ENCODE data around the gene TOX3. TPM values are rescaled to one million over a fixed set of nuclear protein-coding genes. Genes with fewer than 3 reads are reported as not detected.

The TOX3 gene
- total RNA-seq (not detected), polyA plus RNA-seq (not detected)

GRCh38 chr16:52547004-52547833 is at the start of gene TOX3:
Gene TOX3, minus strand, starts transcription at chr16:52547143. Its CDS starts 420 bp downstream, at chr16:52546723.
- DNase-seq (no peak), ATAC-seq (ENCODE audit: low read depth in 2 of 2) (no peak)
- no peak within 1 kb of the TSS for H3K27ac Mint-ChIP-seq
- H3K27me3 Mint-ChIP-seq, result peaks cover 43% of the 10 kb centered on the region
- H3K4me1 Mint-ChIP-seq, result peaks cover 0 to 4% (median under 1%) of the 10 kb centered on the region in 4 donors
- H3K36me3 Mint-ChIP-seq, result no peaks in the 10 kb centered on the region
- Histone ChIP-seq H3K36me3 (ENCODE audit: control insufficient read depth, insufficient read depth, low read length) (no peaks in the 10 kb centered on the region), H3K4me1 (ENCODE audit: control insufficient read depth, insufficient read depth, low read length, poor library complexity, severe bottlenecking) (no peaks in the 10 kb centered on the region), H3K27ac (ENCODE audit: insufficient read depth, low read length, poor library complexity, severe bottlenecking) (no peak within 1 kb of the TSS), H3K27me3 (ENCODE audit: control insufficient read depth, insufficient read depth, low read length) (peaks cover 9% of the 10 kb centered on the region), H3K9me3 (ENCODE audit: control insufficient read depth in 2 of 2, low read length in 2 of 2) (no peaks in the 10 kb centered on the region), H3K4me3 (ENCODE audit: low read depth, low read length) (no peak within 1 kb of the TSS)
- H3K4me3 Mint-ChIP-seq, result no peak within 1 kb of the TSS
- H3K9me3 Mint-ChIP-seq, result peaks cover 0 to 9% (median 0%) of the 10 kb centered on the region in 7 donors

DNA sequence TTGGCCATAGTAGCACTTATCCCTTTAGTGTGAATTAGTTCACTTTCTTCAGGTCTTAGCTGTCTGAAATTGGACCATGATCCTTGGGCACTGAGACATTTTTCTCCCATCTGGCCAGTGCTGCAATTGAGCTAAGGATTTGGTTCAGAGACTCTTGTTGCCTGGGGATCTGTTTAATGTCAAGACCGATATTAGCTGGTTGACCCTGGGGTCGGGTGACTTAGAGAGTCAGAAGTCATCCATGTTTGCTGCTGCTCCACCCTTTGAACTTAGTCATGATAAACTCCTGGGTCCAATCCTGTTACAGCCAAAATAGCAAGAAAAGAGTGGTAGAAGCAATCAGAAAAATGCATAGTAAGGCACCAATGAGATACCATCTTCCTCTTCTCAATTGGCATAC is 45.8 kb upstream of the TOX3 start:
- Mint-ChIP-seq H3K27ac (no peak overlapping the region), H3K27me3 (no peaks in the 10 kb centered on the region), H3K4me1 (no peaks in the 10 kb centered on the region), H3K9me3 (peaks cover 0 to 5% (median 1%) of the 10 kb centered on the region in 7 donors), H3K36me3 (no peaks in the 10 kb centered on the region), H3K4me3 (no peak overlapping the region)
- Histone ChIP-seq H3K9me3 (ENCODE audit: control insufficient read depth in 2 of 2, low read length in 2 of 2) (no peaks in the 10 kb centered on the region), H3K4me1 (ENCODE audit: control insufficient read depth, insufficient read depth, low read length, poor library complexity, severe bottlenecking) (no peaks in the 10 kb centered on the region), H3K36me3 (ENCODE audit: control insufficient read depth, insufficient read depth, low read length) (no peaks in the 10 kb centered on the region), H3K27me3 (ENCODE audit: control insufficient read depth, insufficient read depth, low read length) (no peaks in the 10 kb centered on the region), H3K4me3 (ENCODE audit: low read depth, low read length) (no peak overlapping the region), H3K27ac (ENCODE audit: insufficient read depth, low read length, poor library complexity, severe bottlenecking) (no peak overlapping the region)
- DNase-seq (no peak), ATAC-seq (ENCODE audit: low read depth in 2 of 2) (no peak)

DNA sequence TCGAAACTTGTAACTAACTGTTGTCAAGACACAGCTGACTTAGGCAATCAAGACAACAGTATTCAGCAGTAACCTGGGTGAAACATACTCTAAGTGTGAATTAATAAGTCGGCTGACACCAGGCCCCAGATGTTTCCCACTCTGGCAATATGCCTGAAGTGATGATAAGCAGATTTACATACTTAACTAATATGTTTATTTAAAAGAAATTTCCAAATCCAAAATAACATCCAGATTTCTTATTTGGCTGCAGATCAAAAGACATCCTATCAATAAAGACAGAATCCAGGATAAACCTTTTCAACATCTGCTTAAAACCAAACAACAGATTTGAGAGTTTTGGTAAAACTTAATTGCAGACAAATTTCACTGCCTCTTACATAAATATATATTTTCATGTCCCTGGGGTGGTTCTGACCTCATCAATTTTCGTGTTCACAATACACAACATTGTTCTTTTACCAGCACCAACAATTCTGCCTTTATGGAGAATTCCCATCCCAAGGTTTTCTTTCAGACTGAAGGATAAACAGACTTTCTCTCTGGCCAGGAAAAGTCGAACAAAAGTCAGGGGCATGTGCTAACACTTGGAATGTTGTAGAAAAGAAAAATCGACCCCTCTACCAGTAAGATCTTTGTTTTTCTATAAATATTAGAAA is 45.1 kb upstream of the TOX3 start:
- no peaks in the 10 kb centered on the region for H3K27me3 Mint-ChIP-seq
- Histone ChIP-seq H3K27ac (ENCODE audit: insufficient read depth, low read length, poor library complexity, severe bottlenecking) (no peak overlapping the region), H3K9me3 (ENCODE audit: control insufficient read depth in 2 of 2, low read length in 2 of 2) (no peaks in the 10 kb centered on the region), H3K27me3 (ENCODE audit: control insufficient read depth, insufficient read depth, low read length) (no peaks in the 10 kb centered on the region), H3K4me1 (ENCODE audit: control insufficient read depth, insufficient read depth, low read length, poor library complexity, severe bottlenecking) (no peaks in the 10 kb centered on the region), H3K4me3 (ENCODE audit: low read depth, low read length) (no peak overlapping the region), H3K36me3 (ENCODE audit: control insufficient read depth, insufficient read depth, low read length) (no peaks in the 10 kb centered on the region)
- H3K4me3 Mint-ChIP-seq, result no peak overlapping the region
- no peak overlapping the region for H3K27ac Mint-ChIP-seq
- no peaks in the 10 kb centered on the region for H3K4me1 Mint-ChIP-seq
- H3K9me3 Mint-ChIP-seq, result peaks cover 0 to 5% (median 2%) of the 10 kb centered on the region in 7 donors
- ATAC-seq (ENCODE audit: low read depth in 2 of 2) (no peak), DNase-seq (no peak)
- no peaks in the 10 kb centered on the region for H3K36me3 Mint-ChIP-seq

DNA sequence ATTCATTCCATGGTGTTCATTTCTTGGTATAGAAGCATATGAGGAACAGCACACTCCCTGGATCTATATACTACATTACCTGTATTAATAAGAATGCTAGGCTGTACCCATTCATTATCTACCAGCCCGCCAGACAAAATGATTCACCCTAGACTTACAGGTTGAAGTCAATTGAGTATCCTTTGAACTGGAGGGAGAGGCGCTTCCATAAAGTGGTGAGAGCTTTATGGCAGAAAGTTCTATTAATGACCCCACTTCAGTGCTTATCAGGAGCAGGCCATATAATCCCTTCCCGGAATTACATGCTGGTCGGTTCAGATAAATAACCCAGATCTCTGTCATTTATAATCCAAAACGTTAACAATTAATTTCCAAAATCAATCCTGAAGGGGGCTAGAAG is 44.5 kb upstream of the TOX3 start:
- H3K4me1 ChIP-seq (ENCODE audit: control insufficient read depth, insufficient read depth, low read length, poor library complexity, severe bottlenecking), result no peaks in the 10 kb centered on the region
- H3K4me3 ChIP-seq (ENCODE audit: low read depth, low read length), result no peak overlapping the region
- H3K27ac ChIP-seq (ENCODE audit: insufficient read depth, low read length, poor library complexity, severe bottlenecking), result no peak overlapping the region
- ATAC-seq (ENCODE audit: low read depth in 2 of 2) (no peak), DNase-seq (no peak)
- H3K36me3 Mint-ChIP-seq, result no peaks in the 10 kb centered on the region
- no peaks in the 10 kb centered on the region for H3K27me3 ChIP-seq (ENCODE audit: control insufficient read depth, insufficient read depth, low read length)
- no peaks in the 10 kb centered on the region for H3K9me3 ChIP-seq (ENCODE audit: control insufficient read depth in 2 of 2, low read length in 2 of 2)
- H3K27me3 Mint-ChIP-seq, result no peaks in the 10 kb centered on the region
- H3K4me1 Mint-ChIP-seq, result no peaks in the 10 kb centered on the region
- H3K27ac Mint-ChIP-seq, result no peak overlapping the region
- H3K36me3 ChIP-seq (ENCODE audit: control insufficient read depth, insufficient read depth, low read length), result no peaks in the 10 kb centered on the region
- H3K9me3 Mint-ChIP-seq, result peaks cover 0 to 5% (median 2%) of the 10 kb centered on the region in 7 donors
- no peak overlapping the region for H3K4me3 Mint-ChIP-seq

- Mint-ChIP-seq H3K4me3 (no peak overlapping the region), H3K4me1 (no peaks in the 10 kb centered on the region), H3K36me3 (no peaks in the 10 kb centered on the region), H3K9me3 (peaks cover 0 to 14% (median 4%) of the 10 kb centered on the region in 7 donors), H3K27me3 (peaks cover 4% of the 10 kb centered on the region), H3K27ac (no peak overlapping the region)
- no peaks in the 10 kb centered on the region for H3K9me3 ChIP-seq (ENCODE audit: control insufficient read depth in 2 of 2, low read length in 2 of 2)
- no peak overlapping the region for H3K27ac ChIP-seq (ENCODE audit: insufficient read depth, low read length, poor library complexity, severe bottlenecking)
- no peaks in the 10 kb centered on the region for H3K4me1 ChIP-seq (ENCODE audit: control insufficient read depth, insufficient read depth, low read length, poor library complexity, severe bottlenecking)
- no peak for ATAC-seq (ENCODE audit: low read depth in 2 of 2)
- H3K4me3 ChIP-seq (ENCODE audit: low read depth, low read length), result no peak overlapping the region
- no peak for DNase-seq
- H3K27me3 ChIP-seq (ENCODE audit: control insufficient read depth, insufficient read depth, low read length), result no peaks in the 10 kb centered on the region
- no peaks in the 10 kb centered on the region for H3K36me3 ChIP-seq (ENCODE audit: control insufficient read depth, insufficient read depth, low read length)
Observed at GRCh38 chr16:52586159-52586558, 39.2 kb upstream of the TOX3 start.

- no peaks in the 10 kb centered on the region for H3K4me1 ChIP-seq (ENCODE audit: control insufficient read depth, insufficient read depth, low read length, poor library complexity, severe bottlenecking)
- no peaks in the 10 kb centered on the region for H3K36me3 ChIP-seq (ENCODE audit: control insufficient read depth, insufficient read depth, low read length)
- peaks cover 4% of the 10 kb centered on the region for H3K27me3 Mint-ChIP-seq
- no peak overlapping the region for H3K4me3 ChIP-seq (ENCODE audit: low read depth, low read length)
- no peaks in the 10 kb centered on the region for H3K36me3 Mint-ChIP-seq
- H3K9me3 Mint-ChIP-seq, result peaks cover 0 to 14% (median 3%) of the 10 kb centered on the region in 7 donors
- H3K9me3 ChIP-seq (ENCODE audit: control insufficient read depth in 2 of 2, low read length in 2 of 2), result no peaks in the 10 kb centered on the region
- no peaks in the 10 kb centered on the region for H3K27me3 ChIP-seq (ENCODE audit: control insufficient read depth, insufficient read depth, low read length)
- H3K27ac ChIP-seq (ENCODE audit: insufficient read depth, low read length, poor library complexity, severe bottlenecking), result no peak overlapping the region
- ATAC-seq (ENCODE audit: low read depth in 2 of 2) (no peak), DNase-seq (no peak)
- H3K4me3 Mint-ChIP-seq, result no peak overlapping the region
- no peaks in the 10 kb centered on the region for H3K4me1 Mint-ChIP-seq
- no peak overlapping the region for H3K27ac Mint-ChIP-seq
Observed at GRCh38 chr16:52584354-52585320, 37.7 kb upstream of the TOX3 start.

DNA sequence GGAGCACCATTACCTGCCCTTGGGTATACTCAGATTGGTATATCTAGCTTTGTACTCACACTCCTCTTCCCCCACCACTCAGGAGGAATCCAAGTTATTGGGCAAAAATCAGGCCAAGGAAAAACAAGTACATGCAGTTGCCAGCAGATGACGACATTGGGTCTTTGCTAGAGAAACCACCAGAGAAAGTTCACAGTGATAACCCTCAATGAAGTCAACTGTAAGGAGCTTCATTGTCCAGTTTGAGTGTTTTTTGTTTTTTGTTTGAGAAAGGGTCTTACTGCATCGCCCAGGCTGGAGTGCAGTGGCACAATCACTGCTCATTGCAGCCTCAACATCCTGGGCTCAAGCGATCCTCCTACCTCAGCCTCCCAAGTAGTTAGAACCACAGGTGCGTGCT is 34.6 kb upstream of the TOX3 start:
- no peaks in the 10 kb centered on the region for H3K4me1 Mint-ChIP-seq
- no peak overlapping the region for H3K27ac Mint-ChIP-seq

More for the DNA sequence above, 34.6 kb upstream of the TOX3 start:
- no peaks in the 10 kb centered on the region for H3K9me3 ChIP-seq (ENCODE audit: control insufficient read depth in 2 of 2, low read length in 2 of 2)
- H3K36me3 Mint-ChIP-seq, result no peaks in the 10 kb centered on the region
- no peaks in the 10 kb centered on the region for H3K36me3 ChIP-seq (ENCODE audit: control insufficient read depth, insufficient read depth, low read length)
- H3K4me1 ChIP-seq (ENCODE audit: control insufficient read depth, insufficient read depth, low read length, poor library complexity, severe bottlenecking), result no peaks in the 10 kb centered on the region
- peaks cover 4% of the 10 kb centered on the region for H3K27me3 Mint-ChIP-seq
- peaks cover 0 to 11% (median 2%) of the 10 kb centered on the region in 7 donors for H3K9me3 Mint-ChIP-seq
- DNase-seq (no peak), ATAC-seq (ENCODE audit: low read depth in 2 of 2) (no peak)
- no peak overlapping the region for H3K27ac ChIP-seq (ENCODE audit: insufficient read depth, low read length, poor library complexity, severe bottlenecking)
- H3K4me3 ChIP-seq (ENCODE audit: low read depth, low read length), result no peak overlapping the region
- no peaks in the 10 kb centered on the region for H3K27me3 ChIP-seq (ENCODE audit: control insufficient read depth, insufficient read depth, low read length)
- H3K4me3 Mint-ChIP-seq, result no peak overlapping the region
